Body of pancreas (tissue), 4 donors: ENCODE measurements around the gene PLK5. TPM values are rescaled to one million over a fixed set of nuclear protein-coding genes. Genes with fewer than 3 reads are reported as not detected.

ENCODE experiments used
- ATAC-seq: fragments of 150-250 bp; one replicate; pipeline ENCODE4 v1.9.1; 2016
- DNase-seq, 4 donors: peaks; one replicate each; pipeline ENCODE4 v3.0.0-alpha.2; 2019
- H3K27ac ChIP-seq, 4 donors: fragments of 200-600 bp; sonication (generic); 1 replicate in 3 of 4; 2 replicates in 1 of 4; pipeline versions ENCODE4 v1.5.1 to v1.6.1; 2016 to 2019; ENCODE audit warnings: mild to moderate bottlenecking in 1 of 4, mixed read lengths in 1 of 4, moderate library complexity in 1 of 4
- H3K27me3 ChIP-seq, 2 donors: fragments of 200-600 bp; sonication (generic); one replicate each; pipeline ENCODE4 v1.6.0; 2016; ENCODE audit warnings: mild to moderate bottlenecking in 1 of 2
- H3K36me3 ChIP-seq, 2 donors: fragments of 200-600 bp; sonication (generic); replicated peaks in 1 of 2; 2 replicates each; pipeline ENCODE4 v1.5.1; 2016; ENCODE audit warnings: low read depth in 2 of 2; ENCODE audit not compliant: insufficient read depth in 1 of 2
- H3K4me1 ChIP-seq: fragments of 200-600 bp; sonication (generic); one replicate; pipeline ENCODE4 v1.6.0; 2016
- H3K4me3 ChIP-seq, 2 donors: fragments of 200-600 bp; sonication (generic); 1 replicate in 1 of 2; 2 replicates in 1 of 2; pipeline ENCODE4 v1.5.1; 2016 to 2019
- H3K9me3 ChIP-seq, 3 donors: fragments of 200-600 bp; sonication (generic); 1 replicate in 2 of 3; 2 replicates in 1 of 3; pipeline ENCODE4 v1.5.1; 2016
- CTCF ChIP-seq, 7 experiments: fragments of 450-650 bp in 4 of 7; fragments of 200-600 bp in 3 of 7; sonication (generic) in 3 of 7; IDR thresholded peaks; one replicate each; pipeline ENCODE4 v1.5.1; 2016 to 2019; ENCODE audit warnings: antibody characterized with exemption in 7 of 7
- POLR2A ChIP-seq, 3 donors: fragments of 450-650 bp; IDR thresholded peaks; one replicate each; pipeline ENCODE4 v1.6.1; 2016; ENCODE audit warnings: antibody characterized with exemption in 3 of 3, mild to moderate bottlenecking in 2 of 3
- WGBS, 2 donors: methylation state at CpG; one replicate each; pipeline ENCODE4 v1.1.5; 2017; 5-methylcytosine and 5-hydroxymethylcytosine counted together
- intact Hi-C: fragments of 100-400 bp; cut with DNase I; formaldehyde crosslinking; loops from one replicate; pipeline ENCODE4 v1.15.1; 2023
- total RNA-seq, 2 donors: library from RNA; depleted of rRNA; stranded (reverse); fragments of >200 nt; gene quantifications; one replicate each; pipeline ENCODE4 v1.1.0, GENCODE V29; 2016

PLK5 gene
- total RNA-seq, 2 donors from 2014 or later, result not detected

GRCh38 chr19:1555487-1556389, 31.9 kb downstream of the PLK5 start:
- 89 to 94% methylated on average over 9 to 55 of the region's 121 CpGs for WGBS, 2 donors

GRCh38 chr19:1556390-1557070, 32.7 kb downstream of the PLK5 start:
- intact Hi-C loops, result no loop called here
- DNase-seq (no peak), ATAC-seq (no peak)
- H3K9me3 ChIP-seq, result no peaks in the 10 kb centered on the region
- H3K4me1 ChIP-seq, result no peaks in the 10 kb centered on the region
- H3K4me3 ChIP-seq, result no peak overlapping the region
- no peaks in the 10 kb centered on the region for H3K27me3 ChIP-seq
- H3K27ac ChIP-seq, result no peak overlapping the region
- TF ChIP-seq POLR2A (IDR thresholded peaks at IDR 0.05) (no peak), CTCF (IDR thresholded peaks at IDR 0.05) (no peak)
- H3K36me3 ChIP-seq, result no peaks in the 10 kb centered on the region
- WGBS, 2 donors, result 95 to 98% methylated on average over 28 to 66 of the region's 66 CpGs

More at GRCh38 chr19:1555487-1556389, 31.9 kb downstream of the PLK5 start:
- TF ChIP-seq CTCF (IDR thresholded peaks at IDR 0.05), result no peak
- TF ChIP-seq POLR2A (IDR thresholded peaks at IDR 0.05), result no peak
- no peak overlapping the region for H3K4me3 ChIP-seq
- H3K4me1 ChIP-seq, result no peaks in the 10 kb centered on the region
- H3K27me3 ChIP-seq, result no peaks in the 10 kb centered on the region
- H3K27ac ChIP-seq, result no peak overlapping the region
- peak; percentile 19 for ATAC-seq
- no peak for DNase-seq
- no peaks in the 10 kb centered on the region for H3K36me3 ChIP-seq
- H3K9me3 ChIP-seq, result no peaks in the 10 kb centered on the region
- intact Hi-C loops, result no loop called here

GRCh38 chr19:1558552-1558951, 34.7 kb downstream of the PLK5 start:
- ATAC-seq, result no peak
- H3K9me3 ChIP-seq, result no peaks in the 10 kb centered on the region
- H3K36me3 ChIP-seq, result no peaks in the 10 kb centered on the region
- no peaks in the 10 kb centered on the region for H3K27me3 ChIP-seq
- no peak for TF ChIP-seq POLR2A (IDR thresholded peaks at IDR 0.05)
- no peak for TF ChIP-seq CTCF (IDR thresholded peaks at IDR 0.05)
- DNase-seq, result no peak
- H3K4me1 ChIP-seq, result no peaks in the 10 kb centered on the region
- H3K27ac ChIP-seq, result no peak overlapping the region
- WGBS, 2 donors, result 87 to 91% methylated on average over 8 to 12 of the region's 12 CpGs
- intact Hi-C loops, result no loop called here
- no peak overlapping the region for H3K4me3 ChIP-seq

GRCh38 chr19:1560286-1560882, 36.5 kb downstream of the PLK5 start:
- intact Hi-C loops, result no loop called here
- 71 to 78% methylated on average over 17 to 22 of the region's 25 CpGs for WGBS, 2 donors
- H3K36me3 ChIP-seq, result no peaks in the 10 kb centered on the region
- no peak overlapping the region for H3K4me3 ChIP-seq
- H3K27ac ChIP-seq, result no peak overlapping the region
- peak; percentile 15 for ATAC-seq
- H3K27me3 ChIP-seq, result no peaks in the 10 kb centered on the region
- TF ChIP-seq CTCF (IDR thresholded peaks at IDR 0.05), result no peak
- no peak for TF ChIP-seq POLR2A (IDR thresholded peaks at IDR 0.05)
- no peaks in the 10 kb centered on the region for H3K4me1 ChIP-seq
- no peaks in the 10 kb centered on the region for H3K9me3 ChIP-seq
- DNase-seq, result no peak
